GM12878 (cell line): Measurements from ENCODE around the gene UNC5B. TPM values are rescaled to one million over a fixed set of nuclear protein-coding genes. Genes with fewer than 3 reads are reported as not detected.

Source experiments
- ATAC-seq: fragments of 200-7000 bp; cut with Tn5 transposase; 3 replicates; pipeline ENCODE4 v1.9.1; 2020; ENCODE audit warnings: mild to moderate bottlenecking, moderate library complexity
- BruUV-seq: library from RNA; stranded (reverse); fragments of 400-500 nt; replicated peaks from 2 replicates; lab custom pipeline; 2021; lab: Mats Ljungman, UMichigan
- CTCF ChIA-PET: fragments of 300-600 bp; sonication (Branson Sonifier 250); formaldehyde crosslinking; extraction: SDS; loops from one replicate; lab custom pipeline; 2021; ENCODE audit warnings: inconsistent platforms; lab: Yijun Ruan, JAX
- POLR2A ChIA-PET: fragments of 350-600 bp; formaldehyde crosslinking; extraction: SDS; loops from one replicate; lab custom pipeline; 2021; ENCODE audit warnings: inconsistent platforms; lab: Charles Lee
- RAD21 ChIA-PET: fragments of 300-600 bp; sonication (Branson Sonifier 250); formaldehyde crosslinking; loops from one replicate; lab custom pipeline; 2023; ENCODE audit warnings: antibody characterized with exemption; ENCODE audit not compliant: unreplicated experiment; lab: Charles Lee
- SMC1A ChIA-PET: fragments of 300-600 bp; sonication (Branson Sonifier 250); formaldehyde crosslinking; loops from one replicate; lab custom pipeline; 2023; ENCODE audit not compliant: unreplicated experiment, uncharacterized antibody; lab: Charles Lee
- DNase-seq: peaks from one replicate; pipeline ENCODE4 v3.0.0-alpha.2; 2011; ENCODE audit warnings: low read depth, low spot score
- FAIRE-seq: peaks from 3 replicates; lab custom pipeline; 2011; peaks lifted over from hg19 to GRCh38; lab: Jason Lieb, UNC
- H2AFZ ChIP-seq: 2 replicates; pipeline ENCODE4 v1.6.0; 2011; ENCODE audit warnings: low read depth, low read length, control low read depth; ENCODE audit not compliant: control insufficient read depth
- H3K27ac ChIP-seq: 2 replicates; pipeline ENCODE4 v1.5.1; 2011; ENCODE audit warnings: control low read depth; ENCODE audit not compliant: control insufficient read depth, insufficient read depth
- H3K27me3 ChIP-seq, 2 experiments: replicated peaks in 1 of 2; 2 replicates each; pipeline versions ENCODE4 v1.6.0 to v1.6.1; 2011; ENCODE audit warnings: low read length in 1 of 2; ENCODE audit not compliant: control insufficient read depth in 2 of 2, insufficient read depth in 2 of 2
- H3K36me3 ChIP-seq, 2 experiments: 2 replicates each; pipeline ENCODE4 v1.5.1; 2011; ENCODE audit warnings: low read length in 1 of 2; ENCODE audit not compliant: control insufficient read depth in 2 of 2, insufficient read depth in 2 of 2
- H3K4me1 ChIP-seq: 2 replicates; pipeline ENCODE4 v1.6.1; 2011; ENCODE audit warnings: mild to moderate bottlenecking, low read length, moderate library complexity, mixed read lengths; ENCODE audit not compliant: control insufficient read depth, insufficient read depth
- H3K4me2 ChIP-seq: 2 replicates; pipeline ENCODE4 v1.6.0; 2011; ENCODE audit warnings: control low read depth; ENCODE audit not compliant: control insufficient read depth, insufficient read depth
- H3K4me3 ChIP-seq: fragments of 200-600 bp; sonication (generic); 2 replicates; pipeline ENCODE4 v1.5.1; 2016
- H3K79me2 ChIP-seq: 2 replicates; pipeline ENCODE4 v1.6.0; 2011; ENCODE audit warnings: low read length; ENCODE audit not compliant: control insufficient read depth, insufficient read depth
- H3K9ac ChIP-seq: 2 replicates; pipeline ENCODE4 v1.8.0; 2011; ENCODE audit warnings: low read length, control low read depth, mixed read lengths; ENCODE audit not compliant: control insufficient read depth, insufficient read depth
- H3K9me3 ChIP-seq: replicated peaks from 3 replicates; pipeline ENCODE4 v1.5.1; 2011; ENCODE audit warnings: mild to moderate bottlenecking, low read length; ENCODE audit not compliant: control insufficient read depth, insufficient read depth
- H4K20me1 ChIP-seq: 2 replicates; pipeline ENCODE4 v1.6.0; 2011; ENCODE audit not compliant: control insufficient read depth, insufficient read depth
- RELA ChIP-seq: fragments of 450-650 bp; IDR thresholded peaks from 2 replicates; pipeline ENCODE4 v1.8.0; 2014; ENCODE audit warnings: borderline replicate concordance; ENCODE audit not compliant: partially characterized antibody
- SIN3A ChIP-seq: IDR thresholded peaks from 2 replicates; pipeline ENCODE4 v1.6.1; 2012; ENCODE audit warnings: low read depth, low read length, improper control_type of control experiment
- WGBS: methylation state at CpG from one replicate; pipeline ENCODE4 v1.1.6; 2016; ENCODE audit warnings: low lambda C conversion rate; ENCODE audit not compliant: insufficient replicate concordance, insufficient coverage; ENCODE audit errors: missing lambda C conversion rate; 5-methylcytosine and 5-hydroxymethylcytosine counted together
- in situ Hi-C: fragments of 300-500 bp; cut with MboI; formaldehyde crosslinking; loops from 9 replicates; pipeline ENCODE4 v1.14.3; 2018; ENCODE audit warnings: mixed read lengths
- intact Hi-C: fragments of 100-400 bp; cut with micrococcal nuclease; formaldehyde crosslinking; loops from one replicate; pipeline ENCODE4 v1.14.2; 2022; ENCODE audit not compliant: unreplicated experiment
- polyA plus RNA-seq, 11 experiments: library from polyadenylated mRNA; depleted of rRNA in 4 of 11; unstranded in 6 of 11; stranded (reverse) in 5 of 11; fragments of >200 nt; fragmentation: Nextera tagmentation in 4 of 11; fragmentation: Illumina TruSeq in 1 of 11; extraction: Ambion mirVana in 4 of 11; extraction: Trizol in 1 of 11; gene quantifications; 1 replicate in 1 of 11; 2 replicates in 10 of 11; pipeline versions ENCODE4 v1.2.1 to v1.2.3, GENCODE V29; 2011 to 2016; ENCODE audit warnings: inconsistent platforms in 2 of 11, missing spikeins in 2 of 11, low read depth in 1 of 11
- total RNA-seq, 4 experiments: library from RNA; depleted of rRNA in 3 of 4; stranded (reverse); fragments of >200 nt in 3 of 4; fragmentation: Illumina TruSeq in 1 of 4; extraction: Trizol in 1 of 4; gene quantifications; 2 replicates each; pipeline versions ENCODE4 v1.2.1 to v1.2.3, GENCODE V29; 2013 to 2021
- TF ChIP-seq, protein P1 (sequence below): fragments of 450-650 bp; IDR thresholded peaks from 2 replicates; pipeline ENCODE4 v1.6.1; 2017; ENCODE audit warnings: mild to moderate bottlenecking
- TF ChIP-seq, protein P2 (sequence below): fragments of 450-650 bp; IDR thresholded peaks from 2 replicates; pipeline ENCODE4 v1.6.1; 2016; ENCODE audit warnings: mild to moderate bottlenecking

Gene UNC5B
- total and polyA plus RNA-seq, 10 of the 15 experiments (the other 5 are each of a cell fraction or from before 2014, with no cell fraction given), result 0.03 to 0.08 TPM; not detected in 8

DNA sequence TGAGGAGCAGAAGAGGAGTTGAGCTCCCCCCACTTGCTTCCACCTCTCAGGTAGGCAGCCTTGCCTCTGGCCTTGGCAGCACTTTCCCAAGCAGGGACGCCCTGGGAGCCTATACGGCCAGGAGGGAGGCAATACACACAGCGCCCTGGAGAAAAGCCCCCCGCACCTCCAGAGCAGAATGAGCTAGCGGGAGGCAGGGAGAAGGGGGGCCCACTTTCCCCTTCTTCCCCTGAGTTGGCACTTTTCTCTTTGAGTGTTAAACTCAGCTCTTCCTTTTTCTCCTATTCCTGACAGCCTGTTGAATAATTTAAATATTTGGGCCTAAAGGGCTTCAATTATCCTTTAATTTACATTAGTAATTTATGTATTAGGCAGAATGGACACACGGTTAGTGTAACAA is 35.8 kb downstream of the UNC5B start:
- BruUV-seq, result no TSS peak
- H3K9me3 ChIP-seq, result no peaks in the 10 kb centered on the region
- TF ChIP-seq SIN3A, result no peak
- TF ChIP-seq, protein P1, sequence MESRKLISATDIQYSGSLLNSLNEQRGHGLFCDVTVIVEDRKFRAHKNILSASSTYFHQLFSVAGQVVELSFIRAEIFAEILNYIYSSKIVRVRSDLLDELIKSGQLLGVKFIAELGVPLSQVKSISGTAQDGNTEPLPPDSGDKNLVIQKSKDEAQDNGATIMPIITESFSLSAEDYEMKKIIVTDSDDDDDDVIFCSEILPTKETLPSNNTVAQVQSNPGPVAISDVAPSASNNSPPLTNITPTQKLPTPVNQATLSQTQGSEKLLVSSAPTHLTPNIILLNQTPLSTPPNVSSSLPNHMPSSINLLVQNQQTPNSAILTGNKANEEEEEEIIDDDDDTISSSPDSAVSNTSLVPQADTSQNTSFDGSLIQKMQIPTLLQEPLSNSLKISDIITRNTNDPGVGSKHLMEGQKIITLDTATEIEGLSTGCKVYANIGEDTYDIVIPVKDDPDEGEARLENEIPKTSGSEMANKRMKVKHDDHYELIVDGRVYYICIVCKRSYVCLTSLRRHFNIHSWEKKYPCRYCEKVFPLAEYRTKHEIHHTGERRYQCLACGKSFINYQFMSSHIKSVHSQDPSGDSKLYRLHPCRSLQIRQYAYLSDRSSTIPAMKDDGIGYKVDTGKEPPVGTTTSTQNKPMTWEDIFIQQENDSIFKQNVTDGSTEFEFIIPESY, result no peak
- TF ChIP-seq RELA, result no peak
- TF ChIP-seq, protein P2, sequence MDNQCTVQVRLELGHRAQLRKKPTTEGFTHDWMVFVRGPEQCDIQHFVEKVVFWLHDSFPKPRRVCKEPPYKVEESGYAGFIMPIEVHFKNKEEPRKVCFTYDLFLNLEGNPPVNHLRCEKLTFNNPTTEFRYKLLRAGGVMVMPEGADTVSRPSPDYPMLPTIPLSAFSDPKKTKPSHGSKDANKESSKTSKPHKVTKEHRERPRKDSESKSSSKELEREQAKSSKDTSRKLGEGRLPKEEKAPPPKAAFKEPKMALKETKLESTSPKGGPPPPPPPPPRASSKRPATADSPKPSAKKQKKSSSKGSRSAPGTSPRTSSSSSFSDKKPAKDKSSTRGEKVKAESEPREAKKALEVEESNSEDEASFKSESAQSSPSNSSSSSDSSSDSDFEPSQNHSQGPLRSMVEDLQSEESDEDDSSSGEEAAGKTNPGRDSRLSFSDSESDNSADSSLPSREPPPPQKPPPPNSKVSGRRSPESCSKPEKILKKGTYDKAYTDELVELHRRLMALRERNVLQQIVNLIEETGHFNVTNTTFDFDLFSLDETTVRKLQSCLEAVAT, result no peak

More for the DNA sequence above, 35.8 kb downstream of the UNC5B start:
- no peaks in the 10 kb centered on the region for H3K79me2 ChIP-seq
- ChIA-PET CTCF (interaction anchor here (0.6 to 2.5 kb wide), 3 partner anchors 37 to 785 kb away, joined by 3 to 8 read pairs (median 4); no protein-coding TSS in a partner anchor), RAD21 (no interaction called here), POLR2A (interaction anchor here (0.5 kb wide), 1 partner anchor 361 kb away, joined by 3 read pairs; no protein-coding TSS in a partner anchor), SMC1A (no interaction called here)
- no peak for ATAC-seq
- H2AFZ ChIP-seq, result no peak overlapping the region
- peaks cover 0 to 4% of the 10 kb centered on the region in 2 experiments; a peak in 2 of 4 replicates for H3K27me3 ChIP-seq
- no peak for FAIRE-seq
- H3K9ac ChIP-seq, result no peak overlapping the region
- DNase-seq, result no peak
- no peaks in the 10 kb centered on the region for H3K4me1 ChIP-seq
- H3K4me3 ChIP-seq, result no peak overlapping the region
- no peaks in the 10 kb centered on the region for H4K20me1 ChIP-seq
- no peak overlapping the region for H3K27ac ChIP-seq
- intact Hi-C loops (no loop called here), in situ Hi-C loops (no loop called here)
- H3K36me3 ChIP-seq, result no peaks in the 10 kb centered on the region
- H3K4me2 ChIP-seq, result no peak overlapping the region
- WGBS, result 5% methylated on average over 6 of the region's 6 CpGs
